ENCODE results near the gene PTPRT. TPM values are rescaled to one million over a fixed set of nuclear protein-coding genes. Genes with fewer than 3 reads are reported as not detected.
"Not testable (repeated sequence)": the region's sequence is repeated elsewhere in the genome, so short reads cannot be mapped to it uniquely, and the experiment has no call there.

Gene PTPRT
- total RNA-seq, 1 donor from 2014 or later: 0.56 TPM

GRCh38 chr20:42914302-42914701, 275.4 kb downstream of the PTPRT start:
- Mint-ChIP-seq H3K9me3 (peaks cover 5% of the 10 kb centered on the region), H3K4me1 (no peaks in the 10 kb centered on the region), H3K27me3 (ENCODE audit: low read depth) (peaks cover 2% of the 10 kb centered on the region), H3K36me3 (ENCODE audit: low read depth) (no peaks in the 10 kb centered on the region), H3K27ac (ENCODE audit: unreplicated experiment) (no peak overlapping the region), H3K4me3 (no peak overlapping the region)
- DNase-seq (ENCODE audit: low read depth, low spot score): no peak
- TF ChIP-seq, protein P1, sequence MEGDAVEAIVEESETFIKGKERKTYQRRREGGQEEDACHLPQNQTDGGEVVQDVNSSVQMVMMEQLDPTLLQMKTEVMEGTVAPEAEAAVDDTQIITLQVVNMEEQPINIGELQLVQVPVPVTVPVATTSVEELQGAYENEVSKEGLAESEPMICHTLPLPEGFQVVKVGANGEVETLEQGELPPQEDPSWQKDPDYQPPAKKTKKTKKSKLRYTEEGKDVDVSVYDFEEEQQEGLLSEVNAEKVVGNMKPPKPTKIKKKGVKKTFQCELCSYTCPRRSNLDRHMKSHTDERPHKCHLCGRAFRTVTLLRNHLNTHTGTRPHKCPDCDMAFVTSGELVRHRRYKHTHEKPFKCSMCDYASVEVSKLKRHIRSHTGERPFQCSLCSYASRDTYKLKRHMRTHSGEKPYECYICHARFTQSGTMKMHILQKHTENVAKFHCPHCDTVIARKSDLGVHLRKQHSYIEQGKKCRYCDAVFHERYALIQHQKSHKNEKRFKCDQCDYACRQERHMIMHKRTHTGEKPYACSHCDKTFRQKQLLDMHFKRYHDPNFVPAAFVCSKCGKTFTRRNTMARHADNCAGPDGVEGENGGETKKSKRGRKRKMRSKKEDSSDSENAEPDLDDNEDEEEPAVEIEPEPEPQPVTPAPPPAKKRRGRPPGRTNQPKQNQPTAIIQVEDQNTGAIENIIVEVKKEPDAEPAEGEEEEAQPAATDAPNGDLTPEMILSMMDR (conservative IDR thresholded peaks at IDR 0.05): no peak

DNA sequence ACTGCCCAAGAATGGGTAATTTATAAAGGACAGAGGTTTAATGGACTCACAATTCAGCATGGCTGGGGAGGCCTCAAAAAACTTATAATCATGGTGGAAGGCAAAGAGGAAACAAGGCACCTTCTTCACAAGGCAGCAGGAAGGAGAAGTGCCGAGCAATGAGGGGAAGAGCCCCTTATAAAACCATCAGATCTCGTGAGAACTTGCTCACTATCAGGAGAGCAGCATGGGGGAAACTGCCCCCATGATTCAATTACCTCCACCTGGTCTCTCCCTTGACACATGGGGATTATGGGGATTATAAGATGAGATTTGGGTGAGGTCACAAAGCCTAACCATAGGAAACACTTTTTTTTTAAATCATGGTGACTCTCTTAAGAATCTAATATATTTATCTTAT, 278.9 kb downstream of the PTPRT start:
- not testable (repeated sequence) for H3K27me3 Mint-ChIP-seq (ENCODE audit: low read depth); H3K9me3 Mint-ChIP-seq; H3K27ac Mint-ChIP-seq (ENCODE audit: unreplicated experiment); H3K36me3 Mint-ChIP-seq (ENCODE audit: low read depth); H3K4me1 Mint-ChIP-seq; H3K4me3 Mint-ChIP-seq; DNase-seq (ENCODE audit: low read depth, low spot score)

- Mint-ChIP-seq H3K36me3 (ENCODE audit: low read depth) (no peaks in the 10 kb centered on the region), H3K4me3 (no peak overlapping the region), H3K9me3 (no peaks in the 10 kb centered on the region), H3K27me3 (ENCODE audit: low read depth) (peaks cover 12% of the 10 kb centered on the region), H3K4me1 (no peaks in the 10 kb centered on the region), H3K27ac (ENCODE audit: unreplicated experiment) (no peak overlapping the region)
- TF ChIP-seq, protein P1 (conservative IDR thresholded peaks at IDR 0.05): no peak
- no peak for DNase-seq (ENCODE audit: low read depth, low spot score)
Measured at GRCh38 chr20:42907730-42908129, 282.0 kb downstream of the PTPRT start.

- Mint-ChIP-seq H3K27me3 (ENCODE audit: low read depth) (peaks cover 13% of the 10 kb centered on the region), H3K4me1 (no peaks in the 10 kb centered on the region), H3K4me3 (no peak overlapping the region), H3K36me3 (ENCODE audit: low read depth) (no peaks in the 10 kb centered on the region), H3K27ac (ENCODE audit: unreplicated experiment) (no peak overlapping the region), H3K9me3 (no peaks in the 10 kb centered on the region)
- DNase-seq (ENCODE audit: low read depth, low spot score): no peak
- TF ChIP-seq, protein P1 (conservative IDR thresholded peaks at IDR 0.05): no peak
Measured at GRCh38 chr20:42906120-42906519, 283.6 kb downstream of the PTPRT start.

GRCh38 chr20:42902509-42902908, 287.2 kb downstream of the PTPRT start:
- H3K4me3 Mint-ChIP-seq: no peak overlapping the region
- H3K27ac Mint-ChIP-seq (ENCODE audit: unreplicated experiment): no peak overlapping the region
- TF ChIP-seq, protein P1 (conservative IDR thresholded peaks at IDR 0.05): no peak
- DNase-seq (ENCODE audit: low read depth, low spot score): no peak
- no peaks in the 10 kb centered on the region for H3K36me3 Mint-ChIP-seq (ENCODE audit: low read depth)
- peaks cover 15% of the 10 kb centered on the region for H3K27me3 Mint-ChIP-seq (ENCODE audit: low read depth)
- no peaks in the 10 kb centered on the region for H3K9me3 Mint-ChIP-seq
- no peaks in the 10 kb centered on the region for H3K4me1 Mint-ChIP-seq

GRCh38 chr20:42901689-42902440, 287.8 kb downstream of the PTPRT start:
- Mint-ChIP-seq H3K4me3 (no peak overlapping the region), H3K36me3 (ENCODE audit: low read depth) (no peaks in the 10 kb centered on the region), H3K9me3 (no peaks in the 10 kb centered on the region), H3K27me3 (ENCODE audit: low read depth) (peaks cover 12% of the 10 kb centered on the region), H3K27ac (ENCODE audit: unreplicated experiment) (no peak overlapping the region), H3K4me1 (no peaks in the 10 kb centered on the region)
- DNase-seq (ENCODE audit: low read depth, low spot score): no peak
- TF ChIP-seq, protein P1 (conservative IDR thresholded peaks at IDR 0.05): no peak

- H3K27me3 Mint-ChIP-seq (ENCODE audit: low read depth); H3K4me3 Mint-ChIP-seq; H3K27ac Mint-ChIP-seq (ENCODE audit: unreplicated experiment); H3K9me3 Mint-ChIP-seq; H3K4me1 Mint-ChIP-seq; DNase-seq (ENCODE audit: low read depth, low spot score); H3K36me3 Mint-ChIP-seq (ENCODE audit: low read depth): not testable (repeated sequence)
Measured at GRCh38 chr20:42900764-42901163, 288.9 kb downstream of the PTPRT start.
